Glomerular endothelial cell (primary cell): ENCODE measurements around the gene CEP295NL. TPM values are rescaled to one million over a fixed set of nuclear protein-coding genes. Genes with fewer than 3 reads are reported as not detected.
"Not testable (repeated sequence)": the region's sequence is repeated elsewhere in the genome, so short reads cannot be mapped to it uniquely, and the experiment has no call there.

Source experiments
- DNase-seq: peaks from one replicate; pipeline ENCODE4 v3.0.0-alpha.2; 2011; ENCODE audit warnings: low read depth, low spot score; ENCODE audit errors: extremely low read depth
- total RNA-seq: library from RNA; depleted of rRNA; stranded (reverse); fragments of >200 nt; gene quantifications from 2 replicates; pipeline ENCODE4 v1.2.3, GENCODE V29; 2015

CEP295NL gene, protein sequence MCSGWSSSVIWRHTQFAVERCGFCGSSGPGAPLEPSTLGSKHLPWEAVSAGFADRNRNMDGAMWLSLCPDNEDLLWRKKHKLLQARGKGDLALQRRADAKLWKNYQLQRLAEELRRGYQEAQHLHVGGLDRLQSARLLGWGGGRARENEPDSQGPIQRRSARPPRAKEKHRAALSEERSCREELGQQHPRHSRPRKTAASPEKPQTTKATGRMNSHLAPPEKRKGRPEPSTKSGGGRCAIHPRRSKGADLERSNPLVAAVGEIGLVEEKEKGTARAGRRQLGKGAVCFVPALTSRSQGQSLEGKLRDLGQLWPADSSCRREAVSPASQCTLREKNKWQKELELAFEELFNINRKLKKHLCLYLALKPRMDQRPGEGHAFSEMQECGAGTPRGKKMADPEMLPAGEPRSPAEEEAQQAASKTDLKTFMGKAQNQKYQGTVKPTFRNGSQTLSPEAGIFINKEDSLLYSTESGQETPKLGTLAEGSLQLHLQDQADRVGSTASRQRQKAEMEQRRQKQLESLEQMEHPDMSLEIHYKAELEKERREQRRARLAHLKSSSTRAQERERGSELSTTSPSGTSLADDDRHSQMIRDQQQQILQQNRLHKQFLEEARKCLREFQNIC
- 1.0 and 3.7 TPM in 2 replicates for total RNA-seq

DNA sequence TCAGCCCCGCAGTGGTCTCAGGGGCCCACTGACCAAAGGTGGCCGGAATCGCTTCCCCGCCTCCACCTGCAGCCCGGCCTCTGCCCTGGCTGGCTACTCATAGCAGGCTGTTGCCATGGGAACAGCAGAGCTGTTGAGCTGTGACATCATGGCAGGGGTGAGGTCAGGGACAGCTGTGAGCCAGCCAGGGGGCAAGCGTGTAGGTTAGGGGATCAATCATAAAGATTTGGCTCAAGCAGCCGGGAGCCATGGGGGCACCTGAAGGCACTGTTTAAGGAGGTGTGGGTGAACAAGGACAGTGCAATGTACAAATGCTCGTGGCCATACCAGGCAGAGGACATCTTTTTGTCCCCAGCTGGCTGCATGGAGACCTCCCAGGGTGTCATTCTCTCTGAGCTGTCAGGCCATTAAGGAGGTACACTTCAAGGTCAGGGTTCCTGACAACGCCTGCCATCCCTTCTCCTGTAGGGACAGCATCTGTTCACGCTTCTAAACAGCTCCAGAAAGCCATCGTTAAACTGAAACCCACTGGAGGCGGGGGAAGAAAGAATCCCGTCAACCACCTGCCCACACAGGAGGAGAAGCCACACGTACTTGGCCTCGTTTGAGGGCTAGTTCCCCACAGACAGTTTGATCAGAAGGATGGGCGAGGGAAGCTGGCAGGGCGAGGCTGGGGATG, at the start of gene CEP295NL:
Gene CEP295NL, minus strand, starts transcription at position 101 of the 679 bp plus-strand sequence. CDS start 1,373 bp downstream, outside the sequence.
- DNase-seq: no peak

DNA sequence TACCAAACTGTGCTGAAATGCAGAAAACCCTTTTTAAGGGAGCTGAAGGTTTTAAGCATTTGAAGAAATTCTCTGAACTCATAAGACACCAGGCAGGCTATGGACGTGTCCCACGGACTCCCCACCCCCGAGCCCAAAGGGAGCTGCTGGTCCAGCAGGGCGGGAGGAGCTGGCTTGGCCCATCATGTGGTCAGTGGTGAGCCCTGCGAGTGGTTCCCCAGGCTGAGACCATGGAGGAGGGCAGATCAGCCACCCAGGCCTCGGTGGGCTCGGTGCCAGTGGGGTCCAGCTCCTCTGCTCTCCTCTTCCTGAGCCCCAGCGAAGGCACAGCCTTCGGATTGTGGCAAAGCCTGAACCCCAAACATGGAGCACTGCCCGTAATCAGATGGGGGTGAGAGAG, 49.7 kb upstream of the CEP295NL start:
- DNase-seq: no peak

DNA sequence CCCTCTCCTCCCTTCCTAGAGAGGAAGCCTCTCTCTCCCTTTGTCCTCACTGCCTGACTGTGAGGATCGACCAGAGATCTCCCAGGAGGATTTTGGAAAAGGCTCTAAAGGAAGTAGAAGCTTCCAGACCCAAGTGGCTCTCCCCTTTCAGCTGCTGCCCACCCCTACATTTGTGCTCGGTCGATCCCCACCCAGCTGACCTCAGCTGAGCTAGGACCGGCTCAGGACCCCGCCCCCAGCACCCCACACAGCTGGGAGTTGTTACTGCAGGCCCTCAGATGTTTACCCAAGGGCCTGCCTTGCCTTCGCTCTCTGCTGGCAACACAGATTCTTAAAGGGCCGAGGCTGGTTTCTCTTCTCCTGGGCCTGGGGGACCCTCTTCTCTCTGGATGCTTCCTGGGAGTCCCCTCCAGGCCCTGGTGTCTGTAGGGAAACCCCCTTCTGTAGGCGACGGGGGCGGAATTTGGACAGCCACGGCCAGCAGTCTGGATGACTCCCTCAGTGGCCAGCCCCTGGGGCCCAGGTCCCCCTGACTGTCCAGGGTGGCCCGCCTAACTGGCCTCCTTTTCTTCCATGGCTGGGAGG, 49.1 kb upstream of the CEP295NL start:
- no peak for DNase-seq

DNA sequence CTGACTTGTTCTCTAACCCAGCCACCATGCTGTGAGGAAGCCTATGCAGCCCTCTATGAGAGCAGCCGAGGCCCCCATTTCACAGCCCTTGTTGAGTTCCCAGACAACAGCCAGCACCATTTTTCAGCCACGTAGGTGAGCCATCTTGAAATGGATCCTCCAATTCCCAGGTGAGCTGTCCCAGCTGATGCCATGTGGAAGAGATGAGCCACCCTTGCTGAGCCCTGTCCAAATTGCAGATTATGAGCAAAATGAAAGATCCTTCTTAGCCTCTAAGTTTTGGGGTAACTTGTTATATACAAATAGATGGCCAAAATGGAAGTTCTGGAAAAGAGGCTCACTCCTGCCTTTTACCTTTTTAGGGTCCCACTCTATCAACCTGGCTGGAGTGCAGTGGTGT, 47.9 kb upstream of the CEP295NL start:
- no peak for DNase-seq

DNA sequence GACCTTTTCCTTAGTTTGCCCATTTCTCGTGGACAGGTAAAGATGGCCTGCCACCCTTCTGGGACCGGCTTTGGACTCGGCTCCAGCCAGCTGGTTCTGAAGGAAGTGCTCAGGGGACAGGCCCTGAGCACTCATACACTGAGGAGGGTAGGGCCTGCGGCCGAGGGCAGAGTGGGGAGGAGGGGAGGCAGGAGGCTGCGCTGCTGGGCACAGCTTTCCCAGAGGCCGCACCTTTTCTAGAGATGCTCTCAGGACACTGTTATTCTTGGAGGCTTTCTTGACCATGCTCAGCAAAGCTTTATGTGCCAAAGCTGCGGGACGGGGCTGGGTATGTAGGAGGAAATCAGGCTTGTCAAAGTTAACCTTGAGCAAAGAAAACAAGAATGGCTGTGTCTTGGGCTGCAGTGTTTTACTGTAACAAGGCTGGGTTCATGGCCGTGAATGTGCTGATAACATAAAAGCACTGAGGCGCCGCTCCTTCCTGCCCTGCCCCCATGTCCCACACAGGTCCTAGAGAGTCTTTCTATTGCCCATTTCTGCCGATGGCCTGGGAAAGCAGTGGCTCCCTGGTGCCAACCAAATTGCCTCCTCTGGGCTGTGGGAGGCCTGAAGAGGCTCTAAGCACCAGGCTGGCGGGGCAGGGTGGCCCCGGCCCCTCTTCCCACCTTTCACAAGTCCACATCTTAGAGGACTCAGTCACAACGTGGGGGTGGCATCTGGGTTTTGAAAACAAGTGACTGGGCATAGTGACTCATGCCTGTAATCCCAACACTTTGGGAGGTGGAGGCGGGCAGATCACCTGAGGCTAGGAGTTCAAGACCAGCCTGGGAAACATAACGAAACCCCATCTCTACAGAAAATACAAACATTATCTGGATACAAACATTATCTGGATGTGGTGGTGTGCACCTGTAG, 44.5 kb upstream of the CEP295NL start:
- DNase-seq: no peak

DNA sequence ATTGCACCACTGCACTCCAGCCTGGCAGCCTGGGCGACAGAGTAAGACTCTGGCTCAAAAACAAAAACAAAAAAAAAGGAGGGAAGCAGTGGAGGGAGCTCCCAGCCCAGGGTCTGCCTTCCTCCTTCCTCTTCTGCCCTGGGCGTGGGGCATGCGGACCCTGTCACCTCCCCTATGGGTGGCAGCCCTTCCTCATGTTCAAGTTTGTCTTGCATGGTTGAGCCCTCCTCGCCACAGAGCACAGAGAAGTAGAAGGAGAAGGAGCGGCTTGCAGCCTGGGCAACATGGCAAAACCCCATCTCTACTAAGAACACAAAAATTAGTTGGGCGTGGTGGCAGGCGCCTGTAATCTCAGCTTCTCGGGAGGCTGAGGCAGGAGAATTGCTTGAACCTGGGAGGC, 43.6 kb upstream of the CEP295NL start:
- no peak for DNase-seq

DNA sequence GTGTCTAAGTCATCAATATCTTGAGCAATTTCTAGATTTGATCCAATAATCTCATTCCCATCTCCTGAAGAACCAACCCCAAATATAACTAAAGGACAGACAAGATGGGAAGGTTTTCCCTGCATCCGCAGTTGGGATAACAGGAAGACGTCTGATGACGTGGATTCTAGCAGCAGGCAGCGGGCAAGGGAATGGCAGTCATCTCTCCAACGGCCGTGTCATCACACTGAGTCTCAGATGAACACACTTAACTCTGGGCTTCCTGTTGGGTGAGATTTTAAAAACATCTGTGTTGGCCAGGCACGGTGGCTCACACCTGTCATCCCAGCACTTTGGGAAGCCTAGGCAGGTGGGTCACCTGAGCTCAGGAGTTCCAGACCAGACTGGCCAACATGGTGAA, 43.1 kb upstream of the CEP295NL start:
- DNase-seq: no peak

DNA sequence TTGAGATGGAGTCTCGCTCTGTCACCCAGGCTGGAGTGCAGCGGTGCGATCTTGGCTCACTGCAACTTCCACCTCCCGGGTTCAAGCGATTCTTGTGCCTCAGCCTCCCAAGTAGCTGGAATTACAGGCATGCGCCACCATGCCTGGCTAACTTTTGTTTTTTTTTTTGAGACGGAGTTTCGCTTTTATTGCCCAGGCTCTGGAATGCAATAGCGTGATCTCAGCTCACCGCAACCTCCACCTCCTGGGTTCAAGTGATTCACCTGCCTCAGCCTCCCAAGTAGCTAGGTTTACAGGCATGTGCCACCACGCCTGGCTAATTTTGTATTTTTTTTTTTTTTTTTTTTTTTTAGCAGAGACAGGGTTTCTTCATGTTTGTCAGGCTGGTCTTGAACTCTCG, 42.5 kb upstream of the CEP295NL start:
- not testable (repeated sequence) for DNase-seq

DNA sequence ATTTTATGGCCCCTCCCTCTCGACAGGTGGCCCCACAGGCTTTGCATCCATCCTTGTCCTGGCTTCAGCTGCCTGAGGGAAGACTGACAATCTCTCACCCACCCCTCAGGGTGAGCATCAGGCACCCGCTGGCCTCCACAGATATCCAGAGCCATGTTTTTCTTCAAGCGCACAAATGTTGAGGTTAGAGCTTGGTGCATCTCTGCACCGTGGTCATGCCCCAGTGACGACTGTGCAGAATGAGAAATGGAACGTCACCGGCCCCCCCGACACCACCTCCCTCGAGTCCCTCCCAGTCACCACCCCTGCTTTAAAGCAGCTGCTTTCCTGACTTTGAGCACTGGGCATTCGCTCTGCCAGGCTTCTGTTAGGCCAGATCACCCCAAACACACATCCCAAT, 42.0 kb upstream of the CEP295NL start:
- no peak for DNase-seq

DNA sequence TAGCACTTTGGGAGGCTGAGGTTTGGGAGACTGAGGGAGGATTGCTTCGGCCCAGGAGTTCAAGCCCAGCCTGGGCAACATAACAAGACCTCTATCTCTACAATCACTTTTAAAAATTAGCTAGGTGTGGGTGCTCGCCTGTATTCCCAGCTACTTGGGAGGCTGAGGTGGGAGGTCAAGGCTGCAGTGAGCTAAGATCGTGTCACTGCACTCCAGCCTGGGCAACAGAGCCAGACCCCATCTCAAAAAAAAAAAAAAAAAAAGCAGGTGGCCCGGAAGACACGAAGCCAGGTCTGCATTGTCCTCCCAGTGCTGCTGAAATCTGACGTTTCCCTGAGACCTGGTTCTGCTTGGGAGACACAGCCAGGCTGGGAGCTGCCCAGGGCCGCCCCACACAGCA, 41.0 kb upstream of the CEP295NL start:
- no peak for DNase-seq

DNA sequence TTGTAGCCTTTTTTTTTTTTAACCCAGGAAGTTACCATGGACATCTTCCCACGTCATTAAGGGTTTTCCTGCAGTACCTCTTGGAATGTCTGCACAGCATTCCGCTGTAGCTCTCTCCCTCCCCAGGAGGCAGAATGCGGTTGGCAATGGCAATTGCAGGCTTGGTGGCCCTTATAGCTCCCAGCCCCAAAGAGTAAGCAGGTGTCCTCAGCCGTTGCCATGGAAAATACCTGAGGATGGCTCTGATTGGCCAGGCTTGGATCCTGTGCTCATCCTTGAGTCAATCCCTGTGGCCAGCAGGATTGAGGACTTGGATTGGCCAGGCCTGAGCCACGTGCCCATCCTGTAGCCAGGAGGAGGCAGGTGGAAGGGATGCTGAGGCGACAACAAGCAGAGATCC, 37.7 kb upstream of the CEP295NL start:
- DNase-seq: no peak

DNA sequence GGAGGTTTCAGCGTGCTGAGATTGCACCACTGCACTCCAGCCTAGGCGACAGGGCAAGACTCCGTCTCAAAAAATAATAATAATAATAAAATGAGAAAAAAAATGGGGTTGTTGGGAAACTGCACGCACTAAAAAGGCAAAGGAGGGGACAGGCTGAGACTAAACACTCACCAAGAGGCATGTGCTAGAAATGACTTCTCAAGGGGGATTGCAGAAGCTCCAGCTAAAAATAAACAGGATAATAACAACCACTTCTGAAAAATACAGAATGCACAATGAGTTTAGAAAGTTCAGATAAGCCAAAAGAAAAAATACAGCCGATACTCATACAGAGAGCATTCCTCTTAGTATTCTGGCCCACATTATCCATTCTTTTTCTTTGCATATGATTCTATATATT, 37.3 kb upstream of the CEP295NL start:
- DNase-seq: no peak

DNA sequence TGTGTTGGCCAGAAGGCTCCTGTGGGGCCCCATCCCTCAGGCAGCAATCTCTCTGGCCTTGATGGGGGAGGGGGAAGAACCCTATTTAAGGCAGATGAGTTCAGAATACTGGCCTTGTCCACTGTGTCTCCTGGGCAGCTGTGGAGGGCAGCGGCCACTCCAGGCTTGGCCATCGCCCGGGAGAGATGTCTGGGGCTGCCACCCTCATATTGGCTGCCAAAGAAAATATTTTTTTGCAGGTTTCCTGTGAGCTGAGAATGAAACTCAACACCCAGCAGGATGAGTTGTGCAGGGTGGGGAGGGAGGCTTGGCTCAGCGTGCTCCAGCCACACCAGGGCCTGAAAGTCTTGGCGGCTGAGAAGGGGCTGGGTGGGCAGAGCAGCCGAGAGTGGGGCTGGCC, 36.6 kb upstream of the CEP295NL start:
- no peak for DNase-seq

DNA sequence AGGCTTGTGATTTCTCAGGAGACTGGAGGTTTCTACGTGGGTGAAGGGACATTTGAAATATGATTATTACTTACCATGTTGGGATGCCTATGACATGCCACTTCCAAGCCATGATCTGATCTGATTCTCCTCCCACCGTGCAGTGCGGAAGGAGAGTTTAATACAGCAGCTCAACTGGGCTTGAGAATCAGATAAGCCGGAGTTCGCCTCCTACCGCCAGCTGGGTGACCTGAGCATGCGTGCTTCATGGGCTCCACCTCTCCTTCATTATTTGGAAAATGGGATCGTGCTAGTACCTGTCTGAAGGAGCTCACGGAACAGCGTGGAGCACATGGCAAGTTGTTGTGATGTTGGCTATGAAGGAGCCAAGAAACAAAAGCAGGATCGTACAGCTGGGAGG, 34.6 kb upstream of the CEP295NL start:
- DNase-seq: no peak

DNA sequence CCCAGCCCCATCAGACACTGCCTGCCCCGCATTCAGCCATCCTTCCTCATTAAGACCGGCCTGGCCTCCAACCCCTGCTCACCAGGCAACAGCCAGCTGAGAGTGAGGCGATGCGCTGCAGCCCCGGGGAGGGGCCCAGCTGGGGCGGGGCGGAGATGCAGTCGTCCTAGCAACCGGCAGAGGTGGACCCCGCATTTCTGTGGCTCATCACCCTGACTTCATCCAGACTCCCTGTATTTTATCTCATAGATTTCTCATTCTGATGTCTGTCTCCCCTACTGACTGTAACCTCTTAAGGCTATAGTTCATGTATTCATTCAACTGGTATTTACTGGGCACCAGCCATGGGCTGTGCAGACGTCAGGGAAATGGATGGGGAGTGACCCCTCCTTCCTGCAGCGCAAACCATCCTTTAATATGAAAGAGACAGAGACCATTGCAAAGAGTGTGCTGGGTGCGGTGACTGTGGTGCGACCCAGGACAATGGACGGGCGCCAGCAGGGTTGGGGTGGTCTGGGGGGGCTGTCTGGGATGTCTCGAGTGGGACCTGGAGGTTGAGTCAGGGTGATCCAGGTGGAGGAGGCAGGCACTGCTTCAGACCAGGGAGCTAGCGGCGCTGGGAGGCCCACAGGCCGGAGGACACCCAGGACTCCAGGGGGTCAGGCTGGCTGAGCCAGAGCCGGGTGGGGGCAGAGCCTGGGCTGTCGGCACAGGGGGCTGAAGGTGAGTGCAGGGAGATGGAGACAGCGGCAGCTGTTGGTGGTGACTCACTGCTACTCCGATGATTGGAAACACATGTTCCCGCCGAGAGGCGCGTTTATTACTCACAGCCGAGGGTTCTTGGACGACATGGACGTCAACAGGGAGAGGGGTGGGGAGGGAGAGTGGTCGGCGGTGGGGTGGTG, 32.7 kb upstream of the CEP295NL start:
- no peak for DNase-seq

DNA sequence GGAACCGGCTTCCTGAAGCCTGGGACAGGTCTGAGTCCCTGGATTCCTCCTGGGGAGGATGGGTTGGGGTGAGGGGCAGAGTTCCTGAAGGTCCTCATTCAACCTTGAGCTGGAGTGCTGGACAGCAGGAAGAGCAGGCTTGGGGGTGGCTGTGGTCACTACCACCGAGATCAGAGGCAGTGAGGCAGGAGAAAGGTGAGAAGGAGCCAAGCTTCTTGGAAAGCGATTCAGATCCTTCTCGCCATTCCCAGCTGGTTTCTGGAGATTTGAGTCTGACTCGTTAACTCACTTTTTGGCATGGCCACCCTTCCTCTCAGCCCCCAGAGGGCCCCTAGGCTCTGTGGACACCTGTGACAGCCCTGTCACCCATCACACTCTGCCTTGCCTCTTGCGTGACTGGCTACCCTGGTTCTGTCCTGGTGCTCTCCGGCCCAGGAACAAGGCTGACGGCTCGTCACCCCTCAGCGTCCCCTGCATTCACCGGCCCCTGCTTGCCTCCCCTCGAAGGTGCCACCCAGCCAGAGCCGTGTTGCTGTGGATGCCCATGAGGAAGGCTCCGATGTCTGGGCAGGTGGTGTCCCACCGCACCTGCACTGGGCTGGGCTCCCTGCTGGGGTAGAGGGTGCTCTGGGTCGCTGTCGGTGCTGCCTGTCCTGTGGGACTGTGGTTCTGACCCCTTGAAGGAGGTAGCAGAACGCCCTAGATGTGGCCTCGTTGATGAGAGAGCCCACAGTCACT, 31.8 kb upstream of the CEP295NL start:
- no peak for DNase-seq

DNA sequence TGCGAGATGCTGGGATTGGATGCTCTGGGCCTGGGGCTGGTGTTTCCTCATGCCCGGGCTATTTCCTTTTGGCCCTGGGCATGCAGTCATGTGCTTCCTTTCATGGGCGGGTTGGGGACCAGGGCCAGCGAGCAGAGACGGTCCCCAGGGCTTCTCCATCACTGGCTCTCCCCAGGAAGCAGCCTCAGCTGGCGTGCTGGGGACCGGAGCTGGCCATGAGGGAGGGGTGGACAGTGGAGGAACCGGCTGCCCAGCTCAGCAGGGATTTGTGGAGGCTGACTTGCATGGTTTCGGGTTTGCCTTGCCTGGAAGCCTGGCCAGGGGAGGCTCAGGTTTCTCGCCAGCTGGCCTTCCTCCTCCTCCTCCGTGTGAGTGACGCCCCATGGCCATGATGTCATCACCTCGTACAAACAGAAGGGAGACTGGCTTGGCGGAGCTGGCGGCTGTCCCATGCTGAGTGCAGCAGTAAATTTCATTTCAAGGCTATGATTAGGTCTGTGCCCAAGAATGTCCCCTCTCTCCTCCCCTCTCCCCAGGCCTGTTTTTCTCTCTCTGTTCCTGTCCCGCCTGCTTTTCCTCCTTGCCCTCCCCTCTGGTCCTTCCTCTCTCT, 31.1 kb upstream of the CEP295NL start:
- peak; percentile 75 for DNase-seq
